MV-4-11 (cell line): ENCODE results near the gene CCDC127.
"Not testable (repeated sequence)": the region's sequence is repeated elsewhere in the genome, so short reads cannot be mapped to it uniquely, and the experiment has no call there.

Source experiments
- DNase-seq: peaks from one replicate; lab custom pipeline; 2025; lab: John Stamatoyannopoulos, UW

CCDC127 gene

DNA sequence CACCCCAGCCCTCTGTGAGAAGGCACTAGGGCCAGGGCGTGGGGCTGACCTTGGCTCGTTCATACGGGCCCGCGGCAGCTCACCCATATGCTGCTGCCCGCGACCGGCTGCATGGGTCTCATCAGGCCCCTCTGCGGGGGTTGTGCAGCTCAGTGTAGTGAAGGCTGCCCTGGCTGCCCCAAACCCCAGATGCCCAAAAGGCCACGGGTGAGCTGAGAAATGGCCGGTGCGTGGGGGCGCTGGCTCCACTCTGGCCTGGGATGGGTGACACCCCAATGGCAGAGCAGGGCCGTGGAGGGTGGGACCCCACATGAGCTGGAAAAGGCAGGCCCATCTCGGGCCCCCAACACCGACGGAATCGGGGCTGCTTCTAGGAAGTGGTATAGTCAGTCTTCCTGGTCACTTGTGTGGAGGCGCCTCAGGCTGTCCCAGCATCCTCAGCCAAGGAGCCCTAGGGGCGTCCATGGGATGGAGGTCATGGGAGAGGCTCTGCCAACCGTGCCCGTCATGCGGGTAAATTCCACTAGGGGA, 46.1 kb downstream of the CCDC127 start:
- no peak for DNase-seq

GRCh38 chr5:170971-171800, 46.8 kb downstream of the CCDC127 start:
- DNase-seq, result no peak

GRCh38 chr5:169728-170094, 48.2 kb downstream of the CCDC127 start:
- DNase-seq, result no peak

DNA sequence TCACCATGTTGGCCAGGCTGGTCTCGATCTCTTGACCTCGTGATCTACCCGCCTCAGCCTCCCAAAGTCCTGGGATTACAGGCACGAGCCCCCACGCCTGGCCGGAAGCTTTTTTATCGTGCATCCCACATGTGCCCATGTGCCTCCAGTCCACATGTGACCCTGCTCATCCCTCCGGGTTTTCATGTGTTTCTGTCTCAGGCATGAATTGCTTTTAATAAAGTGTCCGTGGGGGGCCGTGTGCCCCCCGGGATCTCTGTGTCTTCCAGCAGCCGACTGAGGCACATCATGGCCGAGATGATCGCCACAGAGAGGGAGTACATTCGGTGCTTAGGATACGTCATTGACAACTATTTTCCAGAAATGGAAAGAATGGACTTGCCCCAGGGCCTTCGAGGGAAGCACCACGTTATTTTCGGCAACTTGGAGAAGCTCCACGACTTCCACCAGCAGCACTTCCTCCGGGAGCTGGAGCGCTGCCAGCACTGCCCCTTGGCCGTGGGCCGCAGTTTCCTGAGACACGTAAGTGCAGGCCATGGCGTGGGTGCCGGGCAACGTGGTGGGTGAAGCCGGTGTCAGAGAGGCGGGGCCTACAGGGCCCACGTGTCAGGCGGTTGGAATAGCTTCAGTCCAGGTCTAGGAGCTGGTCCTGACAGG, 48.8 kb downstream of the CCDC127 start:
- DNase-seq, result no peak

- DNase-seq, result no peak
These were observed 49.8 kb downstream of the CCDC127 start for GRCh38 chr5:167982-168660.

DNA sequence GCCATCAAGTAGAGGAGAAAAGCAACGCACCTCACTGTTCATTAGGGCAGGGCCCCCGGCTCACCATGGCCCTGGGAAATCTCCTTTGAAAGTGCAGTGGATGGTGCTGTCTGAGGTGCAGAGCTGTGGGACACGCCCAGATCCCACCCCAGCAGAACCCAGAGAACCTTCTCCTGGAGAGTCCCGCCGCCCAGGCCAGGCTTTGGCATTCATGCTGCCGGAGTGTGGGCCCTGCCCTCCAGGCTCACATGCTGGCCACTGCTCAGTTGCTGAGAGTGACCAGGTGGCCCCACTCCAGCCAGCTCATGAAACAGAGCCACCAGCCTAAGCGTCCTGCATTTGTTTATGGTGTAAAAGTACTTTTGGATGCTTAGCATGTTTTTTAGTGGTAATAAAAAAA, 50.4 kb downstream of the CCDC127 start:
- no peak for DNase-seq

- no peak for DNase-seq
These were observed 51.2 kb downstream of the CCDC127 start for GRCh38 chr5:166441-167372.

GRCh38 chr5:164783-165182, 53.2 kb downstream of the CCDC127 start:
- DNase-seq, result not testable (repeated sequence)

DNA sequence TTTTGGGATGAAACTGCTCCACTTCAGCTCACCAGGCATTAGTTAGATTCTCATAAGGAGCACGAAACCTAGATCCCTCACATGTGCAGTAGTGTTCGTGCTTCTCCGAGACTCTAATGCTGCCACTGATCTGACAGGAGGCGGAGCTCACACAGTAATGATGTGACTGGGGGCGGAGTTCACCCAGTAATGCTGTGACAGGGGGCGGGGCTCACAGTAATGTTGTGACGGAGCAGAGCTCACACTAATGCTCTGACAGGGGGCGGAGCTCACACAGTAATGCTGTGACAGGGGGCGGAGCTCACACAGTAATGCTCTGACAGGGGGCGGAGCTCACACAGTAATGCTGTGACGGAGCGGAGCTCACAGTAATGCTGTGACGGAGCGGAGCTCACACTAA, 53.7 kb downstream of the CCDC127 start:
- DNase-seq, result no peak

- DNase-seq, result no peak
These were observed 54.1 kb downstream of the CCDC127 start for GRCh38 chr5:163841-164240.

- DNase-seq, result no peak
These were observed 54.7 kb downstream of the CCDC127 start for GRCh38 chr5:163338-163620.

- DNase-seq, result no peak
These were observed 55.2 kb downstream of the CCDC127 start for GRCh38 chr5:162565-163337.

GRCh38 chr5:162190-162564, 55.8 kb downstream of the CCDC127 start:
- DNase-seq, result no peak

DNA sequence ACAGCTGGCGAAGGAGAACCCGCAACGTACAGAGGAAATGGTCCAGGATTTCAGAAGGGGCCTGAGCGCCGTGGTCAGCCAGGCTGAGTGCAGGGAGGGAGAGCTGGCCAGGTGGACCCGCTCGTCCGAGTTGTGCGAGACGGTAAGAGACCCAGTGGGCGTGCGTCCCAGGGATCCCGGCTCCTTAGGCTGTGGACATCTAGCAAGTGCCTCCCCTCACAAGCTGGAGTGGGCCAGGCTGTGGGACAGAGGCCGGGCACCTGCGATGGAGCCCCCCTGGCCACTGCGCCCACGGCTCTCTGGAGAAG, 56.2 kb downstream of the CCDC127 start:
- no peak for DNase-seq

DNA sequence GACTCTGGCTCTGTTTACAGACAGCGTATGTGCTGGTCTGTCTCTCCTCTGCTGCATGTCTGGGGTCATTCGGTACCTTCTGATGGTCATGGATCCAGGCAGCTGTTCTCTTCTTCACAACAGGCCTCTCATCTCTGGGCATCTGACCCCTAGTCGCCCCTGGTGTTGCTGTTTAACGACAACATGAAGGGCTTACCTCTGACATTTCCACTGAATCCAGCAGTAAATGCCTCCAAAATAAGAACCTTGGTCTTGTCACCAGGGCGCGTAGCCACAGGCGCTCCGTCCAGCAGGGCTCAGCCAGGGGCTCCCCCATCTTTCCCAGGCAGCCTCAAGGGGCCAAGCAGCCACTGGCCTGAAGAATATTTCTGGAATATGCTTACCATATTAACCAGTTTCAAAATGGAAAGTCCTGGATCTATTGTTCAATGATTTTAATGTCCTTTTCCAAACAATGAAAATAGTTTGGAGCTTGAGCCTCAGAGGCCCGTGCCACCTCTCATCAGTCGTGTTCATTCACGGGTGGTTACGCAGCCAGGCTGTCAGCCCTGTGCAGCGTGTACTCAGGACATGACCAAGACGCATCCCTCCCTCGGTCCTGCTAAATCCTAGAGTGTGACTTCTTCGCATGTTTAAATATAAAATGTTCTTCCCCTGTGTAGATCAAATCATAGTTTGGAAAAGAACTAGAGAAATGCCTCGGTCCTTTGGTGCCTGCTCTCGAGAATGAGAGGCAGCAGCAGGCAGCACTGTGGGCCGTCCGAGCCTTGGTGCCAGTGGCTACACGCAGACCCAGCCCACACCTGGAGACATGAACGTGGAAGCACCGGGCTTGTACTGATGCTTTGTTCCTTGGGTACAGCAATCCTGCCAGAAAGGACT, 56.8 kb downstream of the CCDC127 start:
- no peak for DNase-seq

GRCh38 chr5:160173-160510, 57.8 kb downstream of the CCDC127 start:
- DNase-seq, result no peak

DNA sequence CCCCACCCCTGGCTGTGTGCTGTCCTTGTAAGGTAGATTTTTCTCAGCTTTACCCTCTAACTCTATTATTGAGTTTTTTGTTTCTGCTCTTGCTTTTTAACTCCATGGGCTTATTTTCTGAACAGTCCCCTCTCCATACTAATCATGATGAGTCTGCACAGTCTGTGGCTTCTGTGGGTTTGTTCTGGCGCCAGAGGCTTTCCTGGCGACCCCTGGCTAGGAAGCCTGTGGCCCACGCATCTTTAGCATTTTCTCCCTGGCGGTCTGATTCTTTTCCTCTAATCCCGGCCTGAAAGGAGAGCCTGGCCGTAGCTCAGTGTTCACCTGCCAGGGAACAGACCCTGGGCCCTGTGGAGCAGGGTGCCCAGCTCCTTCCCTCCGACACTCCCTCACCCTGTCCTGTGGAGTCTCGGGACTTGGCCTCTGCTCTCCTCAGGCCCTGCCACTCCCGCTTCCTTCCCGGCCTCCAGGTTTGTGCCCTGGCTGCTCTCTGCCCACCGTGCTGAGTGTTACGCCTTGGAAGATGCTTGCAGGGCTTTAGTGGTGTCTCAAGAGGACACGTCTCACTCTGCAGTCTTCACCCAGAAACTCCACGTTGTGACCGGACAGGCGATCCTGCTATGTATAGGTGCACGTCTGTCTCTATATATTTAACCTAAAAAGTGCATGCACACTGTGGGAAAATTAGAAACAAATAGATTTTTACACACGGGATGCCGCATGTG, 58.3 kb downstream of the CCDC127 start:
- no peak for DNase-seq

DNA sequence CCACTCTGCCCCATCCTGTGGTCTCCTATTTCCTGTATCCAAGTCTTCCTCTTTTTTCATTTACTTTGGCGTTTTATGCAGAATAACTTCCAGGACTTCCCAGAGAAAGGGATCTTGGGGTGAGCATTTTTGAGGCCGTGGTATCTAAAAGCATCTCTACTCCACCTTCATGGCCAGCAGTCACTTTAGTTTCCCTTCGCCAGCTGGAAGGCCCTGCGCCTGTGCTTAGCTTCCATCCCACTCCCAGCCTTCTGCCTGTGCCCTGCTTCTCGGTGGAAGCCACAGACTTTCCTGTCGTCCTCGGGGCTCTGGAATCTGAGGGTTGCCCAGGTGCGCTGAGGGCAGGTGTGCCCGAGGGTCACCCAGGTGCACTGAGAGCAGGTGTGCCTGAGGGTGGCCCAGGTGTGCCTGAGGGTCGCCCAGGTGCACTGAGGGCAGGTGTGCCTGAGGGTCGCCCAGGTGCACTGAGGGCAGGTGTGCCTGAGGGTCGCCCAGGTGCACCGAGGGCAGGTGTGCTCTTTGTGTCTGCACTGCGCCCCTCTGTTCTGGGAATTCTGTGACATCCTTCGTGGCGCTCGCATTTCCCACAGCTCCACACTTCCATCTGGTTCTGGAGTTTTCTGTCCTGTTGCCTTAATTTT, 59.0 kb downstream of the CCDC127 start:
- DNase-seq, result no peak

- no peak for DNase-seq
These were observed 60.2 kb downstream of the CCDC127 start for GRCh38 chr5:157801-158200.
